NCI-H187 treated with DMSO at 0.1 percent for 48 hours (cell line): ENCODE data around the gene PROX2.
A peak's percentile ranks its signal among the peaks of the same experiment; 100 is the strongest.

Source experiments
- DNase-seq: peaks from one replicate; lab custom pipeline; 2025; lab: John Stamatoyannopoulos, UW

The PROX2 gene

DNA sequence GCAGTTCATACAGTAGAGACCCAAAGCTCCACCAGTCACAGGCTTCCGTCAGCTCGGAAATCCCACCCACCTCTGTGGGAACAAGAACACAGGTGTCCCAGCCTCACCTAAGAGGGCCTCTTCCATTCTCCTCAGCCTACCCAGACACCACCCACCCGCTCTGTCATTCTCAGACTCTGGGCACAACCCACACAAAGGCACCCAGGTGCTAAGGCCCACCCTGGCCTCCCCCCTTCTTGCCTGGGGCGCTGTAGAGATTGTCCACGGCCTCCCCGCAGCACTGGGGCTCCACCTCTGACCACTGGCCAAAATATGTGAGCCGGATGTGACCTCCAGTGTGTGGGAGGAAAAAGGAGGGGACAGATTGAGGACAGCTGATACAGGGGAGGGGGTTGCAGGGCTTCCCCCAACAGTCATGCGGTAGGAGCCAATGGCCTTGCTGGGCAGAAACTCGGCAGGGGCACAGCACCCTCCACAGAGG lies 33.0 kb upstream of the PROX2 start:
- DNase-seq: no peak

- DNase-seq: no peak
These were observed 31.8 kb upstream of the PROX2 start for GRCh38 chr14:74907744-74908143.

DNA sequence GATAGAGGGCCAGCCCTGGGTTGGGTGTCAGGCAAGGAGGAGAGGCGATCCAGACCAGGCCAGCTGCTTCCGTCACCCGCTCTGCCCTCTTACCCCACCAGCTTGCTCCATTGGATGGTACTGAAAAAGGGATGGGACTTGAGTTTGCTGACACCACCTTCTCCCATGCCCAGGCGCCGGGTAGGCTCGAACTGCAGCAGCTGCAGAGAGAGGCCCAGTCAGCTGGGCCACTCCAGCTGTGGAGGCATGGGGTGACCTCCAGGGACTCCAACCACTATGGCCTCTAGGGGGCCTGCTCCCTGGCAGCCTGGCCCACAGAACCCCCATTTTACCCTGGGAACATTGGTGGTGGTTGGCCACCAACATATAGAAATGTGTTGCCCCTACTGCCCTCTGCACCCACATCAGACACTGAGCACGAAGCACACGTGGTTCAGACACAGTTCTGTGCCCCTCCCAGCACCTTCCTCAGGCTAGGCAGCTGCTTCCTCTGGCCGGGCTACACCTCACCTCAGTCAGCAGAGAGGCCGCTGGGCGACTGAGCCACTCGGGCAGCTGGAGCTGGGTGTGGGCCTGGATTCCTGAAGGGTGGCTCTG lies 31.1 kb upstream of the PROX2 start:
- no peak for DNase-seq

- DNase-seq: no peak
These were observed 29.7 kb upstream of the PROX2 start for GRCh38 chr14:74905595-74906142.

DNA sequence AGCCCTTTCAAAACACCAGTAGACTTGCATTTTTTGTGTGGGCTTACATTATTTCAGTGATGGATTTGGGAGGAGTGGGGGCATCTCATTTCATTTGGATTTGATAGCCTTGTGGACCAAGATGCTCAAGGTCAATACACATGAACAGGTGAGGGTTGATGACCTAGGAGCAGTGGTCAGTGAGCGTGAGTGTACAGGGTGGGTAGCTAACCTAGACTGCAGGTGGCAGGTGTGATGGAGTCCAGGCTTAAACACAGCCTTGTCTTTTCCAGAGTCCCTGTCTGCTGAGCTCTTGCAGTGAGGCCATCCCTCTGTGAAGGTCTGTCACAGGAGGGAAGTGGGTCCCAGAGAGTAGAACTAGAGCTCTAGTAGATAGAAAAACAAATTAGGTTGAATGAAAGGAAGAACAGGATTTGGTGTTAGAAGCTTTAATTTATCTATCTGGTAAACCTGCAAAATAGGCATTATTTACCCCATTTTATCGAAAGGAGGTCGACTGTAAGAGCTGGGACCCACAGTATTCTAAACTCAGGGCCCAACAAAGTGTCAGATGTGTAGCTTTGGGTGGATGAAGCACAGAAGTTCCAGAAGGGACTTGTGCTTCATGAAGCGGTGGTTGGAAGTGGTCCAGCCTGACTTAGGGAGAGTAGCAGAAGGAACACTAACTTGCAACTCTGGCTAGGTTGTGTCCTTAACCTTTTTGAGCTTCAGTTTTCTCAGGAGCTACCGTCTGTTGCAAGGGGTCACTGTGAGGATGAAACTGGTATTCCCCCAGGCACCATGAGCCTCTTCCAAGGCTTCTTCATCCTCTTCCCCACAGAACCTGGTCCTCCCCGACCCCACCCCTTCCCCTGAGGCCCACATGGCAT lies 28.9 kb upstream of the PROX2 start:
- no peak for DNase-seq

GRCh38 chr14:74902941-74903705 lies 27.2 kb upstream of the PROX2 start:
- DNase-seq: no peak

- no peak for DNase-seq
These were observed 22.7 kb upstream of the PROX2 start for GRCh38 chr14:74898694-74899093.

GRCh38 chr14:74898083-74898482 lies 22.1 kb upstream of the PROX2 start:
- DNase-seq: no peak

DNA sequence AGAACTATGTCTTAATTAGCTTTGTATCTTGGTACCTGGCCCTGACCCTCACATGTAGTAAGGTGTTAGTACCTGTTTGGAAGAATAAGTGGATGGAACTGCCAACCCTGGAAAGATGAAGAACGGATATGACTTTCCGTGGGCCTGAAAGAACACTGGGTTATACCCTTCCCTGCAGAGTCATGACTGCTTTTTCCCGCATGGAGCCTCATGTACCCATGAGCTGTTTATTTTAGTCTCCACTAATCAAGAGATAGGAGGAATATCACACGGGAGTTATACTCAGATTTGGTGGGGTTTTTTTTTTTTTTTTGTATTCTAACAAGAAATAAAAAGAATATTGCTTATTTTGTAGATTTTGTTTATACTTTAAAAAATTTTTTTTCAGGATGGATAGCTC lies 21.7 kb upstream of the PROX2 start:
- no peak for DNase-seq

GRCh38 chr14:74896400-74896799 lies 20.5 kb upstream of the PROX2 start:
- DNase-seq: no peak

DNA sequence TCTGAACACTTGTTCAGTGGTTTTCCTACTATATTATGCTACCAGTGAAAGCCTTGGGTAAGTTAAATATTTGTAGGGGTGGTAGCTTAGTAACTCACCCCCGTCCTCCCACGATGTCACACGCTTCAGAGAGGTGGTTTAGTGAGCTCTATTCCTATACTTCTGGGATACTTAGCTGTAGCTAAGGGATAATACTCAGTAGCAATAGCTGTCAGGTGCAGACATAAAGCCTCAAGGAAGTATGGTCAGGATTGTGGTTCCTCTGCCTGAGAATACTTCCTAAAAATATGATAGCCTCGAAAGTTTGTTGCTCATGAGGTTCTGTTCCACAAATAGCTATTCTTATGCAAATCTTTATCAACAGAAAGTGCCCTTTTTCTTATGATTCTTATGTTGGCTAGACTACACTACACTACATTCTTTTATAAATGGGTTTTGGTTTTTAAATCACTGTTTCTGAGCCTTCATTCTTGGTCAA lies 17.7 kb upstream of the PROX2 start:
- DNase-seq: no peak

GRCh38 chr14:74892745-74893144 lies 16.8 kb upstream of the PROX2 start:
- no peak for DNase-seq

- no peak for DNase-seq
These were observed 15.9 kb upstream of the PROX2 start for GRCh38 chr14:74891870-74892269.

GRCh38 chr14:74890262-74890661 lies 14.3 kb upstream of the PROX2 start:
- no peak for DNase-seq

- DNase-seq: no peak
These were observed 12.5 kb upstream of the PROX2 start for GRCh38 chr14:74888164-74889158.

GRCh38 chr14:74886001-74886400 lies 10.1 kb upstream of the PROX2 start:
- DNase-seq: no peak

- DNase-seq: no peak
These were observed 6.4 kb upstream of the PROX2 start for GRCh38 chr14:74882103-74882920.

DNA sequence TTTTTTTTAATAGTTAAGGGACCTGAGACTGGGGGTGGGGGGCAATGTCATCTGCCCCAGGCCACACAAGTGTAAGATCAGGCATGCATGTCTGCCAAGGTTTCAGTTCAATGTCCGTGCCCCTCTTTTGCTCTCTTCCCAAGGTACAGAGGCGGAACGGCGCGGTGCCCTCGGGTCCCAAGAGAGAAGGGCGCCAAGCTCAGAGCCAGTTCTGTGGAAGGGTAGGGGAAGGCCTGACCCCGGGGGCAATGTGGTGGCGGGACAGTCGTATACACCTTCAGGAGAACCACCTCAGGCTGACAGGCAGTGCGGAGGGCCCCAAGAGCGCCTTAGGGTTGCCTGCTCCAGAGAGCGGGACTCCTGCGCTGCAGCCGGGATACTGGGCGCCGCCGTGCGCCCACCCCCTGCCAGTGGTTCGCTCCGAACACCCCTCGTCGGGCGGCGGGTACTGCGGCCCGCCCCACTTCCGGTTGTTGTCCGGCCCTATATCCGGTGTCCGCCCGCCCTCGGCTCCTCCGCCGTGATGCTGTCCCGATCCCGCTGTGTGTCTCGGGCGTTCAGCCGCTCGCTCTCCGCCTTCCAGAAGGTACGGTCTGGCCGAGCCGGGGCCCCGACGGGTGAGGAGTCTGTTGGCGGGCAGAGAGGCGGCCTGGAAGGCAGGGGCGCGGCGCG lies 5.6 kb upstream of the PROX2 start, which contains the start of gene DLST:
TSS of gene DLST (plus strand) at position 486 of the 672 bp plus-strand sequence. CDS start at position 524, 38 bp downstream.
- DNase-seq: peak; percentile 61

- no peak for DNase-seq
These were observed 3.7 kb upstream of the PROX2 start for GRCh38 chr14:74879427-74880182.
